GM20431 (cell line): ENCODE measurements around the gene SFI1.

Experiments used
- in situ Hi-C: fragments of 300-500 bp; cut with MseI, MboI; formaldehyde crosslinking; loops from one replicate; pipeline ENCODE4 v1.15.0; 2020; ENCODE audit warnings: low sequenced_read_pairs; ENCODE audit not compliant: unreplicated experiment

SFI1 gene

DNA sequence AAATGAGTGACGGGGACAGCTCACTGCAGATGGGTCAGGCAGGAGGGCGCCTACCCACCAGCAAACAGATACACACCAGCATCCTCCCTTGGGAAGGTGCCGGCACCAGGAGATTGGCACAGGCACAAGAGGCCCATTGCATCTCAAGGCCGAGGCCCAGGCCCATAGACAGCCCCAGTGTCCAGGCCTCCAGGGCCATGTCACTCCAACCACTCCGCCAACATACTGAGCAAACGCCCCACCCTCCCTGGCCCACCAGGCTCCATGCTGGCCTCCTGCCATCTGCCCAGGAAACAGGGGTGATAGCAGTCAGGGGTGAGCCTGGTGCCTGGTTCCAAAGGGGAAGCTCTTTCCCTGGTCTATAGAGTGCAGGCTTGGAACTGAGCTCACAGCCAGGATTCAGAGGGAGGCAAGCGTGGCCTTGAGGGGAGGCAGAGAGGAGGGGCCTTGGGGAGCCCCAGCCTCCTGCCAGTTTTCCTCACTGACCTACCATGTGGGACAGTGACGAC lies 130.9 kb downstream of the SFI1 start:
- in situ Hi-C loops, result no loop called here

DNA sequence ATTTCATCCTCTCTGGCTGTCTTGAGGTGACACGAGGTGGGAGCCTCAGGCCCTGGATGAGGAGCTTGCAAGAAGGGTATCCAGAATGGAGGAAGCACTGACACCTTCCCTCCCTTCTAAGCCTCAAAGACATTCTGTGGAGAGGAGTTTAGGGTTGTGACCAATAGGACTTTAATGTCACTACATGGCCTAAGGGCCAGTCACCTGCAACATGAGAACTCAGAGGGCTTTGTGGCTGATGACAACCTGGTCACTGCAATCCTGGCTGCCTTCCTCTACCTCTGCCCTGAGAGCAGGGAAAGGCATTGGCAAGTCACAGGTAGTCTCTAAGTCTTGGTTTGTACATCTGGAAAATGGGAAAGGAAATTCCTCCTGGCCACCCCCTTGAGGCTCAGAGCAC lies 132.0 kb downstream of the SFI1 start:
- in situ Hi-C loops, result no loop called here

DNA sequence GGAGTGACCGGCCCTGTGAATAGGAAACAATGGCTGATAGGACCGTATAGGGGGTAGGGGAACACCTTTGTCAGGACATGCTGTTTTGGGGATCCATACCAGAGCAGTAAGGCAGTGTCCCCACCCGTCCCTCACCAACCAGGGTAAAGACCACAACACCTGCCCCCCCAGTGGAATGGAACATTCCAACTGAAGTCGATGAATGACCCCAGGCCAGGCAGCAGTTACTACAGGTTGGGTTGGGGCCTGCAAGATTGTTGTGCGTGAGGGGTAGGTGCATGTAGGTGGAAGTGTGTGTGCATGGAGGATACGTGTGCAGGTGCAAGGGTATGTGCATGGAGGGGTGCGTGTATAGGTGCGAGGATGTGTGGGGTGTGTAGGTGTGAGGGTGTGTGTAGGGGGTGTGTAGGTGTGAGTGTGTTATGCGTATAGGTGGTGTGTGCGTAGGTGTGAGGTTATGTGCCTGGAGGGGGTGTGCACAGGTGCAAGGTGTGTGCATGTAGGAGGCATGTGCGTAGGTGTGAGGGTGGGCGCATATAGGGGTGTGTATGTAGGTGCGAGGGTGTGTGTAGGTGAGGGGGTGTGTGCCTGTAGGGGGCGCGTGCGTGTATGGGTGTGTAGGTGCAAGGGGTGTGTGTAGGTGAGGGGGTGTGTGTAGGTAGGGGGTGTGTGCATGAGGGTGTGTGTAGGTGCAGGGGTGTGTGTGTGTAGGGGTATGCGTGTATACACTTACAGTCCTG lies 132.8 kb downstream of the SFI1 start:
- in situ Hi-C loops, result no loop called here

DNA sequence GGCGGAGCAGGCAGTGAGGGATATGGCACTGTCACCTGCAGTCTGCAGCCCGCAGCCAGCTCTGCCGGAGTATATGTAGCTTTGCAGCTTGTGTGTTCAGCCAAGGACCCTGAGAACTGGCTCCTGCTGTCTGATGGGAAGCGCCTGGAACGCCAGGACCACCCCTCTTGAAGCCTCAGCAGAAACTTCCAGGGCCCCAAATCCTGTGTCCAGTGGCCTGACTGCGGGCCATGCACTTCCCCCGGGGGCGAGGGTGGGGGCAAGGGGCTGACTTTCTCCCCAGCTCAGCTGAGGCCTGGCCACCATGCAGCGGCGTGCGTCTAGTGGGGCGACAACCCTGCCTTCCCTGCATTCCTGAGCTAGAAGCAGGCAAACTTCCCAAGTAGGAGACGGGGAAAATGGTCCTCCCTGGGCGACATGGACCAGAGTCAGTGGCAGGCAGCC lies 133.4 kb downstream of the SFI1 start:
- in situ Hi-C loops, result no loop called here

DNA sequence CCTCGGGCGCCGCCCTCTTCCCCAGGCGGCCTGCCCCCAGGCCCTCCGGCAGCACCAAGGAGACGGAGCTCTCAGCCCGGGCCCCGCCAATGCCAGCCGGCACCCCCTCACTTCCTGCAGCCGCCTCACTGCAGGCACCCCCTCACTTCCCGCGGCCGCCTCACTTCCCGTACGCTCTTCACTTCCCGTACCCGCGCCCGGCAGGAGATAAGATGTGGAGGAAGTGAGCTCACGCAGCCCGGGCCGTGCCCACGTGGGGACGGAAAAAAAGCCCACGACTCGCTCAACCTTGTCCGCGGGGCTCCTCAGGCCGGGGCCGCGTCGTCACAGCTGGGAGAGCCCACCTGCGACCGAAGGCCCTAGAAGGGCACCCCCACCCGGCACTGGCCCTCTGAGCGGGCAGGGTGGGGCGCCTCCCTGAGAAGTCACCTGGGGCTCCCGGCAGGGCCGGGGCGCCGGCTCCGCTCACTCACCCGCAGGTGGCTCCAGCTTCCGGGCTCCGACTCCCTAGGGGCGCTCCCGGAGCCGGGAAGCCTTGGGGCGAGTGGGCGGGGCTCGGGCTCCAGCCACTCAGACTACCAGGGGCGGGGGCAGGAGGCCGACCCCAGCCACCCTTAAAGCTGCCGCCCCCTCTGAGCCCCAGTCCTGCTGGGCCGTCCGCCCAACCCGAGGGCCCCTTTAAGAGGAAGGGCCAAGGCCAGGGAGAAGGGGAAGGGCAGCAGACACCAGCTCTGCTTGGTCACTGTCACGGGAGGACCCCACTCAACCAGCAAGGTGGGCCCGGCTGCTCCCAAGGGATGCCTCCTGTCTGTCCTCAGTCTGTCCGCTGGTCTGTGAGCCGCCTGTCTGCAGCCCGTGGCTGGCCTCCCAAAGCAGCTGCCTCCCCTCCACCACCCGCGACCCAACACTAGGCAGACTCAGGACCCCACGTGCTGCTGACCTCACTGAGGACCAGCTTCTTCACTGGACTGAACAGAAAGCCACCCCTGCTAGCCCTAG lies 134.3 kb downstream of the SFI1 start:
- in situ Hi-C loops, result no loop called here

DNA sequence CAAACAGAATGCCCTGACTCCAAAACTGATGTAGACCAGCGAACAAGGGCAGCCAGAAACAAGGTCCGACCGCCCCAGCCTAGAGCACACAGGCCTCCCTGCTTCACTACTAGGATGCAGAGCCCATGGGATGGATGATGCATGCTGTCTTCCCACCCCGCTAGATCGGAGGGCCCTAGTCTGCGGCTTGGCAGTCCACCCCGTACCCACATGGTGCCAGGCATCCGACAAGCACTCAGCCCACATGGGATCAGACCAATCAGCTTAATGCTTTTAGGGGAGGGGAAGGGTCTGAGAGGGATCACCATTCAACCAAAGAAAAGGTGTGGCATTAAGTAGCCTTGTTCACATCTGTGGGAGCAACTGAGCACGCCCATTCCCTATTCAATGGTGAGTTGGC lies 135.1 kb downstream of the SFI1 start:
- in situ Hi-C loops, result no loop called here

DNA sequence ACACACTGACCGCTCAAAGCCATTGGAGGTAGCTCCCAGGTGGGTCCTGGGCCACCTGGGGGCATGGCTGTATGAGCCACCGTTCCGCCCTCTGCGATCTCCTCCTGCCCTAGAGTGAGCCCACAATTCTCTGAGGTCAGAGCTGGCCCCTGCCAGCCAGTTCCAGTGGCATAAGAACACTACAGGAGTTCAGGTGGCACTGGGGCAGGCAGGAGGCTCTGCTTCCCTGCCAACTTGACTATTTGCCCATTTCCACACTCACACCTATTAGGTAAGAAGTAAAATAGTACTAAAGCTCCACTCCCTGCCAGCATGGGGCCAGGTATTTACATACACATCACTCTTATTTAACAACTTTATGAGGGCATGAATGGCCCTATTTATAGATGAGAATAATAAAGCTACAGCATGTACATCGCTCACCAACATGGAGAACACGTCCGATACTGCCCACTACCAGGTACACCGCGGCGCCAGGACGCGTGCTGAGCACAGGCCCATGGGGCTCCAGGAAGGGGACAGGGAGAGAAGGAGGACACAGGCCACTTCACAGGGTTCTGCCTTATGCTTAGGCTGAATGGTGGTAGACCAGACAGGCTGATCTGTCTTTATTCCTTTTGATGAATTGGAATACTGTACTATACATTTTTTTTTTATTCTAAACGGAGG lies 139.4 kb downstream of the SFI1 start:
- in situ Hi-C loops, result no loop called here

DNA sequence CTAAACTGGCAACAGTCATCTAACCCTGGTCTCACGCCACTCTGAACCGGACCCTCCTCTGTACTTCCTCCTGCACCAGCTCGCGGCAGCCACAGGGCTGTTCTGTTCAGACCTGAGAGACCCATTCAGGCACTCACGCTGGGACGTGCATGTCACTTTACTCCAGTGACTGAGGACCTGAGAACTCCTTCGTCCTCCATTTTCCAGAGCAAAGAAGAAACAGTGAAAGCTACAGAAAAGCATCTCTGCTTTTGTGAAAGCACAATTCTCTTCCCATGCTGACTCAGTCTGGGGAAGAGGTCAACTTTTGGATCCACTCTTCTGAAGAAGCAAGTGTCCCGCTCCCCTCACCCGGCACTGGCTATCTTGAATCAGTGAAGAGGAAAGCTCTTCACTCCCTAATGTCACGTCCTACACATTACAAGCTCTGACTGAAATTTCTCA lies 141.1 kb downstream of the SFI1 start:
- in situ Hi-C loops, result no loop called here

DNA sequence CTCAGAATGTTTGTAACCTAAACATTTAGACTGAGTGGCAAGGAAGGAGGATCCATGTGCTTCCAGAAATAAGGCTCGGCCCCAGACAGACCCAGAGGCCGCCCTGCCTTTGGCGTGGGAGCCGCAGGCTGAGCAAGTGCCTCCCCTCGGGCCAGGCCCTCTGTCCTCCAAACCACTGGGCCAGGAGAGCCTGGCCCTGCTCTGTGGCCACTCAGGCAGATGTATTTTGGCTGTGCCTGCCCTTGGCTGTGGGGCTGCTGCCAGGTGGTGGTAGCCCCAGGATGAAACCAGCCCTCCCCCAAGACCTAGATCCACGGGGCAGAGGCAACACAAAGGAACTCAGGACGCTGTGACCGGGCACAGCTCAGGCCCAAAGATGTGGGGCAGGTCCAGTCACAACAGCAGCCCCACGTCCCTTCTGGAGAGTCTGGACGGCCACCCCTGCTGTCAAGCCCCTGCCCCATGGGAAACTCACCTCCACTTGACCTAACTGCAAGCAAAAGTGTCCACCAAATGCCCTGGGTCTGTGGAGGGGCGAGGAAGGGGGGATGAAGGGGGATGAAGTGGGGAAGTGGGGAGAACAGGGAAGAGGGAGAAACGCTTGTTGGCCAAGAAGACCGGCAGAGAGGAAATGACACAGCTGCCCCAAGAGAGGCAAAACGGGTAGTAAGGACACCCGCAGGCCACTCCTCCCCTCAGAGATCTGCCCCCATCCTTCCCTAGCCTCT lies 141.7 kb downstream of the SFI1 start:
- in situ Hi-C loops, result no loop called here

DNA sequence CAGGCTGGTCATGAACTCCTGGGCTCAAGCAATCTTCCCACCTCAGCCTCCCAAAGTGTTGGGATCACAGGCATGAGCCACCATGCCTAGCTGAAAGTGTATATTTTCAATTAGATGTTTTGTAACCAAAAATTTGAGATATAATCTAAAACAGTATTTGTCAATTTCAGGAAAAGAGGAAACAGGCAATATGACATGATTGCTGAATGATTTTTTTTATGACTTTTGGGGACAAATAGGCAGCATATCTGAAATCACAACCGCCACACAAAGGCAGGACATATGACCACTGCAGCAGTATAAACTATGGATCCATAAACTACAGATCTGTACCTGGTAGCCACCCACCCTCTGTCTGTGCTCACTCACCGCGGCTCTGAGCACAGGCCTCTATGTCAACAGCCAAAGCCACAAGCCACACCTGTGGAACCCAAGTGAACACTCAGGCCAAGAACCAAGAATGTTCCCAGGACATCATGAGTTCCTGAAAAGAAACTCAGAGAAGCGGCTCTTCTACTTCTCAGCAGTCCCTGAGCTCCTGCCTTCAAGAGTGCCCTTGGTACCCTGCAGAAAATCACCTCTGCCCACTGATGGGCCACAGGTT lies 143.2 kb downstream of the SFI1 start:
- in situ Hi-C loops, result no loop called here

DNA sequence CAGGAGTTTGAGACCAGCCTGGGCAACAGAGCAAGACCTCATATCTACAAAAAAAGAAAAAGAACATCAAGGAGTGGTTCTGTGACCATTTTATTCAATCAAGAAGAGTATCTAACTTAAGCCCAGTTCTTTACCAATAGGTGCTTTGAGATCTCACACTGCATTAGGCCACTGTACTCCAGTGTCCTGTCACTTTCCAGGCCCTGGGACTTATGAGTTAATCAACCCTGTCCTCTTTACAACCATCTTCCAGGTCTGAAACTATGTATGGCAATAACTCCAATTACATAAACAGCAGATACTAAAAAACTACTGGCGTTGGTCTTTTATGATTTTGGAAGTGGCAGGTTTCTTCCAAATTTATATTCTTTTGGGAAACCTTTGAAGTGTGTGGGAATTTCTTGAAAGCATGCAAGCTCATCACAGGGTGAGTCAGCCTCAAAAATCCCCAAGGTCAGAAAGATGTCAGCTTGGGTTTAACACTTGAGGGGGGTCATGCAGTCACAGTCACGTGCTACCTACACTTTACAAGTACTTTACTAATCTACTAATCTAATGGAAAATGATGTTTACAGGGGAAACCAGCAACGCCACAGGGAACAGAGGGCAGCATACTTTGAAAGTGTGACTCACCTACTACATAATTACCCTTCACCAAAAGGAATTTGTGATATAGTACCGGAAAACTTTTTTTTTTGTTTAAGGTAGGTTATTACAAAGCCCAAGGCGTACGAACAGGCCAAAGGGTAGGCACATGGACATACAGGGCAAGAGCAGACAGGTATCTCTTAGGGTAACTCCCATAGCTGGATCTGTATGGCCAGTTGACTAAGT lies 150.1 kb downstream of the SFI1 start:
- in situ Hi-C loops, result no loop called here

DNA sequence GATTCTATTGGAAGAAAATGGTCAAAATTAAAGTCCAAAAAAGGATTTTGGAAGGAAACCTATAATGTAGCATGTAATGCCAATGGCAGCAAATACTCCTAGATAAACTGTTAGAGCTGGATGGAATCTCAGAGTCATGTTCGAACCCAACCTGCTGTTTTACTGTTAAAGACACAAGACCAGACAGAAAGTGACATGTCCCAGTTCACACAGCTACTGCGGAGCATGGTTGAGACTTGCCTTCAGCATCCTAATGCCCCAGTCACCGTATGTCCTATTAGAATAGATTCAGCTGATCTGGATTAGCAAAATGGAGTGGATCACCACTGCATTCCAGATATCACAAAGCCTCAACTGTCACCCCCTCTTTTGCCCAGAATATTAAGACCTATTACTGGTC lies 150.7 kb downstream of the SFI1 start:
- in situ Hi-C loops, result no loop called here

DNA sequence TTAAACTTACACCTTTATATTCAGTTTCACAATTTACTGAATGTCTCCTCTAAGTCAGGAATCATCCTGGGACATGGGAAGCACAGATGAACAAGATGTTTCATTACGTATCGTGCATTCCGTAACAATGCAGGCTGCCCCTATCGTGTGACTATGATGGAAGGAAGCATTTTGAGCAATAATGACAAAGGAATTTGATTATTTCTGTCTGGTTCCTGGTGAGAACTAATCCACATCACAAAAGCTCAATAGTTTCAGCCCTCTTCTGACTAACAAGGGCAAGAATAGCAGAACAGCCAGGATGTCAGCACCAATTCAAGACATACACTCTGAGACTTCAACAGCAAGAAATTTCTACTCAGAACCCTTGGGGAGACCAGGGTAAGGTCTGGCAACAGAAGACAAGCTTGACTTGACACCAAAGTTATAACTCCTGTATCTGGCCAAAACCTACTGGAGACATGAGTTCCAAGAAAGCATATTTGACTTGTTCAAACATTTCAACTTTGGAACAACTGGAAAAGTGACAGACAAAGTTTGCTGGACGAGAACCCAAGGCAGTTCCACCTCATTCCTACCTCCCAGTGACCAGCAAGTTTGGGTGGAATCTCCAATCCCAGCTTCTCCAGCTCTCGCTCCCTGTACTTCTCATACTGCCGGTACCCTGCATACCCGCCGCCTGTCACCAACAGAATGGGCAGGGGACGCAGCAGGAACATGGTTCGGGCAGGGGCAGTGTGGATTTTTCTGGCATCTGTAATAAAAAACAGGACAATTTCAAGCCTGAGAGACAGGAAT lies 151.4 kb downstream of the SFI1 start:
- in situ Hi-C loops, result no loop called here

DNA sequence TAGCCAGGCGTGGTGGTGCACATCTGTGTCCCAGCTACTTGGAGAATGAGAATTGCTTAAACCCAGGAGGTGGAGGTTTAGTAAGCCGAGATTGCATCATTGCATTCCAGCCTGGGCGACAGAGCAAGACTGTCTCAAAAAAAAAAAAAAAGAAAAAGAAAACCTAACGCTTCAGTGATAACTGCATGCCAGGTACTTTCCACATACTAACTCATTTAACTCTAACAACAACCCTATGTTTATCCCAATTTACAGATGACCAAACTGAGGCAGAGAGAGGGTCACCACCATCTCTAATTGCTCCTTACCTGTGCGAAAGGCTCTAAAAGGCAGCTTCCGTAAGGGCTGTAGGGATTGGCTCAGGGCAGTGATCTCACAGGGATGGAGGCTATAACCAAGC lies 154.1 kb downstream of the SFI1 start:
- in situ Hi-C loops, result loop anchor here (25.0 kb wide), 1 partner anchor 312 kb away; no protein-coding TSS in a partner anchor

DNA sequence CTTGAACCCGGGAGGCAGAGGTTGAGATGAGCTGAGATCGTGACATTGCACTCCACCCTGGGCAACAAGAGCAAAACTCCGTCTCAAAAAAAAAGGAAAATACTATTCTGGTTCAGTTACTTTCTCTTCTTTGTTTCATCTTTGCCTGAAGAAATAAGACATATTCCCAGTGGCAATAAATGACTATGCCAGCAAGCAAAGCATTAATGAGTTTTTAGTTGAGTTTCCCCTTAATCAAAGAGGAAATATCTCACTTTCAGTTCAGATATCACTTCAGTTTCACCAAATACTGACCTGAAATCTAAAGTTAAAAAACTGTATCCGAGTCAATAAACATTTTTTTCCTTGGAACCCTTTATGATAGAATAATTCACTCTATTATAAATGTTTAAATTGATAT lies 155.3 kb downstream of the SFI1 start:
- in situ Hi-C loops, result loop anchor here (25.0 kb wide), 1 partner anchor 311 kb away; no protein-coding TSS in a partner anchor

DNA sequence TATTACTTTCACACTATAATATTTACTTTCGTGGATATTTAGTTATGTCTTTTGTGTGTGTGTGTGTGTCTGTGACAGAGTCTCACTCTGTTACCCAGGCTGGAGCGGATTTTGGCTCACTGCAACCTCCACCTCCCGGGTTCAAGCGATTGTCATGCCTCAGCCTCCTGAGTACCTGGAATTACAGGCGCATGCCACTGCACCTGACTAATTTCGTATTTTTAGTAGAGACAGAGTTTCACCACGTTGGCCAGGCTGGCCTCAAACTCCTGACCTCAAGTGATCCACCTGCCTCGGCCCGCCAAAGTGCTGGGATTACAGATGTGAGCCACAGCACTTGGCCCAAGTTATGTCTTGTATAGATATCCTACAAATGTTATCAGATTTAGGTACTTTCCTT lies 155.8 kb downstream of the SFI1 start:
- in situ Hi-C loops, result loop anchor here (25.0 kb wide), 1 partner anchor 310 kb away; no protein-coding TSS in a partner anchor

DNA sequence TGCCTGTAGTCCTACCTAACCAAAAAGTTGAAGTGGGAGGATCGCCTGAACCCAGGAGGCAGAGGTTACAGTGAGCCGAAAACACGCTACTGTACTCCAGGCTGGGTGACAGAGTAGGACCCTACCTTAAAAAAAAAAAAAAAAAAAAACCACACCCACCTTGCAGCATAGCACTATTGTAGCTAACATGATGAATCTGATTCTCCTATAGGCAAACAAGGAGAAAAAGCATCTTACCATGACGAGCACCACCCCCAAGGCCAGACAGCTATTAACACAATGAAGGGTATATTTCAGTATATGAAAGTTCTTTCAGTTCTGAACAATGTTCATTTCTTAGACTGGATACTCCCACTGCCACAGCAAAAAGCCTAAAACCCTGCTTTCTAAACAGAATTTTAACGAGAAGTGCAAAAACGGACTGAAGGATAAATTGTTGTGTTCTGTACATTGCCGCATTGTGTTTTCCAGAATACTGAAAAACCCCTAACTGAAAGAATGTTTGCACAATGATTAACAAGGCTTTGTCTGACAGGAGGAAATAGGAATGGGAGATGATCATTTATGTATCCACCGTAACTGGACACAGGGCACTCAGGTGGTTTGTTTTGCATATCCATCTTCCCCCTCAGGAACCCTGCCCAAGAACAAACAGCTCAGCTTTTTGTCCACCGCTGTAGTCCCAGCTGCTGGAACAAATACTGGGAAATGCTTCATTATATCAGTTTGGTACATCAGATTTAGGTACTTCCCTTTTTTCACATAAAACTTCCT lies 156.8 kb downstream of the SFI1 start:
- in situ Hi-C loops, result loop anchor here (25.0 kb wide), 1 partner anchor 309 kb away; no protein-coding TSS in a partner anchor
